GM18498 (cell line): Measurements from ENCODE around the gene MCIDAS.

Experiments used
- ATAC-seq: cut with Tn5 transposase; IDR thresholded peaks from one replicate; pipeline ENCODE4 v1.9.1; 2021; ENCODE audit warnings: mild to moderate bottlenecking, moderate library complexity; ENCODE audit not compliant: unreplicated experiment

MCIDAS gene

DNA sequence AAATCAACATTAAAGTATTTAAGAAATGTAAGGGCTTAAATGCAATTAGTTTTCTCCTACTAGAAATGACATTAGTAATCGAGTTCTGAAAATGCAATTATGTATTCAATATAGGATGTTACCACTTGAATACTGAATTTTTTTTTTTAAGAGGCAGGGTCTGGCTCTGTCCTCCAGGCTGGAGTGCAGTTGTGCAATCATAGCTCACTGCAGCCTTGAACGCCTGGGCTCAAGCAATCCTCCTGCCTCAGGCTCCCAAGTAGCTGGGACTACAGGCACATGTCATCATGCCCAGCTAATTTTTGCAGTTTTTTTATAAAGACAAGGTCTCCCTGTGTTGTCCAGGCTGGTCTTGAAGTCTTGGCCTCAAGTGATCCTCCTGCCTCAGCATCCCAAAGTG lies 55.6 kb downstream of the MCIDAS start:
- ATAC-seq: no peak
